ENCODE data around the gene HTRA1. TPM values are rescaled to one million over a fixed set of nuclear protein-coding genes. Genes with fewer than 3 reads are reported as not detected.

HTRA1 gene
- total RNA-seq, 1 donor from 2014 or later = 62.6 TPM

- H3K27ac ChIP-seq (replicated peaks) = no peak overlapping the region
- no peak for DNase-seq
- no peaks in the 10 kb centered on the region for H3K4me1 ChIP-seq
- no peak overlapping the region for H3K4me3 ChIP-seq
- TF ChIP-seq CTCF (IDR thresholded peaks at IDR 0.05; ENCODE audit: borderline replicate concordance) = no peak
- no peaks in the 10 kb centered on the region for H3K36me3 ChIP-seq
- intact Hi-C loops (cut with micrococcal nuclease) = loop anchor here (10.0 kb wide), 1 partner anchor 114 kb away; no protein-coding TSS in a partner anchor
- peaks cover 44% of the 10 kb centered on the region for H3K27me3 ChIP-seq (ENCODE audit: low read depth)
- H3K9me3 ChIP-seq (replicated peaks) = no peaks in the 10 kb centered on the region
These were observed 97.1 kb downstream of the HTRA1 start for GRCh38 chr10:122558452-122558851.

GRCh38 chr10:122559228-122559627 lies 97.9 kb downstream of the HTRA1 start:
- H3K4me1 ChIP-seq = no peaks in the 10 kb centered on the region
- peaks cover 52% of the 10 kb centered on the region for H3K27me3 ChIP-seq (ENCODE audit: low read depth)
- intact Hi-C loops (cut with micrococcal nuclease) = loop anchor here (10.0 kb wide), 1 partner anchor 114 kb away; no protein-coding TSS in a partner anchor
- H3K9me3 ChIP-seq (replicated peaks) = no peaks in the 10 kb centered on the region
- DNase-seq = no peak
- no peak overlapping the region for H3K4me3 ChIP-seq
- H3K27ac ChIP-seq (replicated peaks) = no peak overlapping the region
- TF ChIP-seq CTCF (IDR thresholded peaks at IDR 0.05; ENCODE audit: borderline replicate concordance) = no peak
- no peaks in the 10 kb centered on the region for H3K36me3 ChIP-seq

- intact Hi-C loops (cut with micrococcal nuclease) = loop anchor here (10.0 kb wide), 1 partner anchor 144 kb away; no protein-coding TSS in a partner anchor
- no peak for DNase-seq
- no peaks in the 10 kb centered on the region for H3K36me3 ChIP-seq
- H3K4me1 ChIP-seq = no peaks in the 10 kb centered on the region
- no peak for TF ChIP-seq CTCF (IDR thresholded peaks at IDR 0.05; ENCODE audit: borderline replicate concordance)
- H3K9me3 ChIP-seq (replicated peaks) = no peaks in the 10 kb centered on the region
- H3K4me3 ChIP-seq = no peak within 1 kb of the TSS
- no peak within 1 kb of the TSS for H3K27ac ChIP-seq (replicated peaks)
- peaks cover 52% of the 10 kb centered on the region for H3K27me3 ChIP-seq (ENCODE audit: low read depth)
These were observed 99.0 kb downstream of the HTRA1 start, which contains the start of gene DMBT1 for GRCh38 chr10:122560279-122560804. Gene DMBT1 (plus strand): TSS chr10:122560754. CDS start chr10:122560771, 17 bp downstream.

GRCh38 chr10:122561212-122561611 lies 99.9 kb downstream of the HTRA1 start:
- Histone ChIP-seq H3K4me3 (no peak overlapping the region), H3K36me3 (no peaks in the 10 kb centered on the region), H3K4me1 (peaks cover 7% of the 10 kb centered on the region), H3K9me3 (replicated peaks) (no peaks in the 10 kb centered on the region), H3K27ac (replicated peaks) (no peak overlapping the region), H3K27me3 (ENCODE audit: low read depth) (peaks cover 49% of the 10 kb centered on the region)
- intact Hi-C loops (cut with micrococcal nuclease) = loop anchor here (10.0 kb wide), 1 partner anchor 144 kb away; no protein-coding TSS in a partner anchor
- no peak for DNase-seq
- TF ChIP-seq CTCF (IDR thresholded peaks at IDR 0.05; ENCODE audit: borderline replicate concordance) = no peak

- no peaks in the 10 kb centered on the region for H3K9me3 ChIP-seq (replicated peaks)
- TF ChIP-seq CTCF (IDR thresholded peaks at IDR 0.05; ENCODE audit: borderline replicate concordance) = no peak
- H3K4me3 ChIP-seq = no peak overlapping the region
- DNase-seq = no peak
- intact Hi-C loops (cut with micrococcal nuclease) = loop anchor here (10.0 kb wide), 1 partner anchor 143 kb away; no protein-coding TSS in a partner anchor
- peaks cover 43% of the 10 kb centered on the region for H3K27me3 ChIP-seq (ENCODE audit: low read depth)
- H3K36me3 ChIP-seq = no peaks in the 10 kb centered on the region
- no peak overlapping the region for H3K27ac ChIP-seq (replicated peaks)
- H3K4me1 ChIP-seq = peaks cover 7% of the 10 kb centered on the region
These were observed 100.4 kb downstream of the HTRA1 start for GRCh38 chr10:122561792-122562191.

Small RNAs within 50 kb of the gene (microRNA-seq; reads per million reads assigned to microRNA genes)
- gene MIR3941 = 1.6 reads per million

Other genes starting within 250 kb of the HTRA1 start
- gene BTBD16, start 190.3 kb upstream of the HTRA1 start, total RNA-seq = not detected
- 50.4 TPM for gene PLEKHA1, start 86.8 kb upstream of the HTRA1 start, total RNA-seq
- 0.27 TPM for gene ARMS2, start 6.9 kb upstream of the HTRA1 start, total RNA-seq
- 0.44 TPM for gene DMBT1, start 99.2 kb downstream of the HTRA1 start, total RNA-seq
- gene C10orf120, start 238.3 kb downstream of the HTRA1 start, total RNA-seq = not detected